ENCODE data around the gene CENPP.

CENPP gene

GRCh38 chr9:92483627-92484545, 158.1 kb downstream of the CENPP start:
- DNase-seq, result no peak

GRCh38 chr9:92484563-92484962, 158.8 kb downstream of the CENPP start:
- DNase-seq, result no peak

DNA sequence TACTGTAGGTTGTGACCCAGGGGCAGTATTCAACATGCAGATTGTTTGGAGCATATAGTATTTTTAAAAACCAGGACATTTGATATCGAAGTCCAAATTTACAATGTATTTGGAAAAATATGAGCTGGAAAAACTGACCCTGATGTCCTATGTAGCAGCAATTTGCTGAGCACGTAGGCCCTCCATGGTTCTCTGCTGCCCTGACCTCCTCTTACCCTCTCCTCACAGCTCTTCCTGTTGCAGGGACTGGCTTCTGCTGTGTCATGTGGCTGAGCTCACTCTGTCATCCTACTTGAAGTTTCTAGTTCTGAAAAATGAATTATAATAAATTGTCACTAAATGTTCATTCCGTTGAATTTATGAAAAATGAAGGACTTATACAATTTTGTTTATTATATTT, 160.6 kb downstream of the CENPP start:
- no peak for DNase-seq

GRCh38 chr9:92488681-92489550, 163.2 kb downstream of the CENPP start:
- no peak for DNase-seq

GRCh38 chr9:92492781-92493401, 167.1 kb downstream of the CENPP start:
- DNase-seq, result no peak

- DNase-seq, result no peak
These were observed 168.1 kb downstream of the CENPP start for GRCh38 chr9:92493749-92494387.

- DNase-seq, result no peak
These were observed 169.1 kb downstream of the CENPP start for GRCh38 chr9:92494856-92495255.

- DNase-seq, result no peak
These were observed 170.8 kb downstream of the CENPP start for GRCh38 chr9:92496396-92497176.

GRCh38 chr9:92499701-92500100, 173.9 kb downstream of the CENPP start:
- no peak for DNase-seq

DNA sequence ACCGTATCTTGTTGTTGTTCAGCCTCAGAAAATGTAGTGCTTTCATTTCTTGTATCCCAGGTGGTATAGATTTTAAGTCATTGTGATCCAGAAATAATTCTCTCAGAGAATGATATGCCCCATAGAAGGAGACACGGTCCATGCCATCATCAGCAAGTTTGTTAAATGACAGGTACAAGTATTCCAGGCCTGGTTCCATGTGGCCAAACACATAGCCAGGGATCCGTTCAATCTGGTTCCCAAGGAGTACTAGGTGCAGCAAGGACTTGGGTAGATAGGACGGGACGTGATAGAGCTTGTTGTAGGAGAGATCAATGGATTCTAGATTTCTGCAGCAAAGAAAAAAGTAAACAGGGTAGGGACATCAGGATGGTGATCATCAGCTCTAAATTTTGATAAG, 175.0 kb downstream of the CENPP start:
- no peak for DNase-seq

DNA sequence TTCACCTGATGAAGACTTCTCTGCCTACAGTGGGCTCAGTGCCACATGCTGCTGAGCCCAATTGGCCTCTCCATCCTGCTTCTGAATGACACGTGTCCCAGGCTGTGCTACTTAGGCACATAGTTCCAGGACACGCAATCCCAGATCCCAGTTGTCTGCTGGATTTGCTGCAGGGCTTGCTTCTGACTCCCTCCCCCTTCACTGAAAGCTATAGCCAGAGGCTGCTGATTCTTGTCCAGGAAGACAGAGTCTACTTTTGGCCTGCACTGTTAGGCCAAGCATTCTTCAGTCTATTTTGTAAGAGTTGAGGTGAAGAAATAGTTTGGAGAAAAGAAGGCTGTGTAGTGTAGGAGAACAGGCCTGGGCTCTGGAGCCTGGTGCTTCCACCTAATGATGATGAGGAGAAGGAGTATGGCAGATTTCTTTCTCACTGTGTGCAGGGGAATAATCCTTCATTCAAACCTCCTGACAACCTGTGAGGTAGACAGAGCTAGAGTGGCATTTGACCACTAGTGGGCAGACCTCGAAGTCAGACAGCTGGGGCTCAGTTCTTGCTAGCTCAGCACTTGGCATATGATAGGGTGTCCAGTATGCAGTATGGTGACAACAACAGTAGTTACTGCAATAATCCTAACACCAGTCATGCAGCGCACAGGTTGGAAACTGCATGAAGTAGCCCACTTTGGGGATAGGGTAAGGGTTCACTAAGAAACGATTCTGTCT, 176.1 kb downstream of the CENPP start:
- DNase-seq, result no peak

DNA sequence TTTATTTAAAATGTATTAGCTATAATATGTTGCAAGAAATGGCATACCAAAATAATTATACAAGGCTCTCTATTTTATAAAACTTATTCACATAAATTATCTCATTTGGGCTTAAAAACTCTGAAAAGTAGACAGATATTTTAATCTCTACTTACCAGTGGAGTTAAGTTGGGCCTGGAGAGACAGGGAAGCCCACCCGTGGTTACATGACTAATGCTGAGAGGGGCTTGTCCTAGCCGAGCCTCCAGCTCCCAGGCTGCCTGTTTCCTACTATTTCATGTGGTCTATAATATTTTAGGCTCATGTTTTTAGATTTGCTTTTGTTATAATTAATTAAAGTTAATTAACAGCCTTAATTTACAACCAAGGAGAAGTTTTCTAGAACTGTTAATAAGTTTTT, 177.4 kb downstream of the CENPP start:
- no peak for DNase-seq

DNA sequence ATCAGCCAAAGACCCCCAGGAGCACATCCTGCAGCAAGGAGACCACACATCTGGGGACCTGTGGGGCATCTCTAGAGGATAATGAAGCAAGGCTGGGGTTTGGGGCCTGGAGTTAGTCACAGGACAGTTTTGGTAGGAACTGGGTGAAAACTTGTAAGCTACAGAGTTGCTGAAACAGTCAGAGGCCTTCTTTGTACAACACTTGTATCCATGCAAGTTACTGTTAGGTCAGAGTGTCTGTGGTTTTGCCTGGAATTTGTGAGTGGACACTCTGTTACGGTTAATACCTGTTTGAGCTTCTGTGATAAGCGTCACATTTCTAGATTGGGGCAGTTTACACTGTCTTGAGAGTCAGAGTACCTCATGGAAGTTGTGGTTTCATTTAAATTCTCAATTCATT, 179.1 kb downstream of the CENPP start:
- no peak for DNase-seq

DNA sequence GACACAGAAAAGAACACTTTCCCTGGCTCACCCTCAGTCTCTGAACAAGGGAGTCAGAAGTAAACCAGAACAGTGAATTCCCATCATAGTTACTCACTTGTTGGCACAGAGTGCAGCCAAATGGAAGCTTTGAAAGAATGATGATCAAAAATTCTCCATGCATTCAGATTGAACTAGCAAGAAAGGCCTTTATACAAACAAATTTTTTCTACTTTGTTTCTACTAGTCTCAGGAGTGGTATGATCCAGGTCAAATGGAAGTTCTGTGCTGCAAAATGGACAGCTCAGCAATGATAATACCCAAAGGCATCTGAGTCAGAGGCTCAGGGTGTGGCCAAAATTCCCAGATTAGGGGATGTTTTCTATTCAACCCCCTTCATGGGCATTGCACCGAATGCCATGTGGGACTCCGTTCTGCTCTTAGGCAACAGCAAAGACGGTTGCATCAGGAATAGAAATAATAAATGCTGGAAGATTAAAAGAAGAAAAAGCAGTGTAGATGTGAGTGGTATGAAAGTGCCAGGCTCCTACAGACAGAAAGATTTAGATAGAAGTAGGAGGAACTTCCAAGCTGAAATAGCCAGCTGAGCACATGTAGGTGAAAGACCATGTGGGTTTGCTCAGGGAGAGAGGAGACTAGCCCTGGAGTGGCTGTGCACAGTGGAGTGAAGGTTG, 180.6 kb downstream of the CENPP start:
- no peak for DNase-seq

GRCh38 chr9:92507005-92507404, 181.3 kb downstream of the CENPP start:
- DNase-seq, result no peak

DNA sequence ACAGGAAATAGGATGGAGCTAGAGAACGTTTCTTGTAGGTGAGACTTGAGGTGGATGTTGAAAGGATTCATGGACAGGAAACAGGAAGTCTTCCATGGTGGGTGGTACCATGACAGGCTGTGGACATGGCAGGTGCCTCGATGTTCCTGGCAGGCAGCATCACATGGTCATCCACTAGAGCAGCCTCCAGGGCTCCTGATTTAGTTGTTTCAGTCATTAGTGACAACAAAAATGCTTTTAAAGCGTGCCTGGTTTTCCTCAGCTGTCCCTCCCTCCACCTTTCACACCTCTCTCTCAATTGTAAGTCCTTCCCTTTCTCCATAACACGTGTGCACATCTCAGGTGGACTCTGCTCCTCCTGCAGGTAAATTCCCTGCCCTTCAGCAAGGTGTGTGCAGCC, 181.7 kb downstream of the CENPP start:
- DNase-seq, result no peak

- no peak for DNase-seq
These were observed 182.5 kb downstream of the CENPP start for GRCh38 chr9:92508018-92508820.

- DNase-seq, result no peak
These were observed 183.3 kb downstream of the CENPP start for GRCh38 chr9:92509050-92509449.

- DNase-seq, result no peak
These were observed 185.0 kb downstream of the CENPP start for GRCh38 chr9:92510747-92511146.

GRCh38 chr9:92512622-92513021, 186.9 kb downstream of the CENPP start:
- no peak for DNase-seq

Measured in activated naive CD4-positive, alpha-beta T cell treated with anti-CD3 and anti-CD28 coated beads, Interleukin-2, amount 50 U/mL, for 16 hours (primary cell).